ENCODE data around the gene CYTH3.

- TF ChIP-seq POLR2A (IDR thresholded peaks at IDR 0.05; ENCODE audit: low read depth, low read length), result no peak
- no peak for TF ChIP-seq CTCF (conservative IDR thresholded peaks at IDR 0.05; ENCODE audit: low read depth, low read length)
- no peak for TF ChIP-seq USF2 (IDR thresholded peaks at IDR 0.05; ENCODE audit: low read depth, low read length)
- no peak for TF ChIP-seq MXI1 (IDR thresholded peaks at IDR 0.05; ENCODE audit: borderline replicate concordance, low read depth, low read length)
- TF ChIP-seq RAD21 (IDR thresholded peaks at IDR 0.05; ENCODE audit: low read length), result no peak
- no peak for TF ChIP-seq RCOR1 (IDR thresholded peaks at IDR 0.05; ENCODE audit: insufficient replicate concordance, low read length)
- TF ChIP-seq MAFK (IDR thresholded peaks at IDR 0.05; ENCODE audit: low read depth, low read length), result no peak
Observed at GRCh38 chr7:6208573-6209328, 63.7 kb downstream of the CYTH3 start.
